HG02943 (cell line): Measurements from ENCODE around the gene LDLRAD4.

Source experiments
- ATAC-seq: cut with Tn5 transposase; IDR thresholded peaks from one replicate; pipeline ENCODE4 v1.9.1; 2021; ENCODE audit warnings: mild to moderate bottlenecking, low read depth, moderate library complexity; ENCODE audit not compliant: unreplicated experiment

The LDLRAD4 gene

GRCh38 chr18:13550418-13551304 lies 332.1 kb downstream of the LDLRAD4 start:
- no peak for ATAC-seq

- no peak for ATAC-seq
These were observed 332.7 kb downstream of the LDLRAD4 start for GRCh38 chr18:13551305-13551603.

GRCh38 chr18:13551841-13552733 lies 333.5 kb downstream of the LDLRAD4 start:
- ATAC-seq, result no peak

GRCh38 chr18:13553449-13553848 lies 334.9 kb downstream of the LDLRAD4 start:
- no peak for ATAC-seq

GRCh38 chr18:13555192-13555591 lies 336.6 kb downstream of the LDLRAD4 start:
- ATAC-seq, result no peak

GRCh38 chr18:13555865-13556264 lies 337.3 kb downstream of the LDLRAD4 start:
- no peak for ATAC-seq

GRCh38 chr18:13556502-13556901 lies 337.9 kb downstream of the LDLRAD4 start:
- ATAC-seq, result no peak

GRCh38 chr18:13558124-13558523 lies 339.6 kb downstream of the LDLRAD4 start:
- peak; percentile 51 for ATAC-seq

- ATAC-seq, result no peak
These were observed 340.2 kb downstream of the LDLRAD4 start for GRCh38 chr18:13558790-13559189.

GRCh38 chr18:13559754-13560153 lies 341.2 kb downstream of the LDLRAD4 start:
- ATAC-seq, result no peak

GRCh38 chr18:13560306-13560705 lies 341.7 kb downstream of the LDLRAD4 start:
- ATAC-seq, result no peak

- no peak for ATAC-seq
These were observed 344.0 kb downstream of the LDLRAD4 start for GRCh38 chr18:13562494-13563029.

GRCh38 chr18:13563390-13563805 lies 344.8 kb downstream of the LDLRAD4 start:
- no peak for ATAC-seq

GRCh38 chr18:13564579-13564978 lies 346.0 kb downstream of the LDLRAD4 start:
- ATAC-seq, result no peak

- no peak for ATAC-seq
These were observed 346.7 kb downstream of the LDLRAD4 start for GRCh38 chr18:13565228-13565627.

- ATAC-seq, result peak; percentile 49
These were observed 348.6 kb downstream of the LDLRAD4 start for GRCh38 chr18:13566941-13567746.

- ATAC-seq, result peak; percentile 48
These were observed 350.2 kb downstream of the LDLRAD4 start for GRCh38 chr18:13568443-13569392.

GRCh38 chr18:13570216-13570615 lies 351.7 kb downstream of the LDLRAD4 start:
- no peak for ATAC-seq

GRCh38 chr18:13570856-13571495 lies 352.4 kb downstream of the LDLRAD4 start:
- no peak for ATAC-seq
